ENCODE results near the gene CDC5L. TPM values are rescaled to one million over a fixed set of nuclear protein-coding genes. Genes with fewer than 3 reads are reported as not detected.

CDC5L gene
- total RNA-seq, 1 donor from 2014 or later: 16.5 TPM

GRCh38 chr6:44487002-44487401 is 99.5 kb downstream of the CDC5L start:
- Histone ChIP-seq H3K27me3 (no peaks in the 10 kb centered on the region), H3K4me1 (peaks cover 15% of the 10 kb centered on the region), H3K9me3 (no peaks in the 10 kb centered on the region), H3K4me3 (no peak overlapping the region), H3K36me3 (no peaks in the 10 kb centered on the region), H3K27ac (no peak overlapping the region)
- TF ChIP-seq POLR2AphosphoS5 (IDR thresholded peaks at IDR 0.05; ENCODE audit: insufficient read depth in 1 of 2, low read depth in 1 of 2) (no peak), CTCF (IDR thresholded peaks at IDR 0.05) (no peak), POLR2A (IDR thresholded peaks at IDR 0.05) (no peak)
- DNase-seq (ENCODE audit: extremely low spot score in 2 of 2): no peak
- intact Hi-C loops (cut with DNase I): no loop called here

GRCh38 chr6:44487586-44487985 is 100.1 kb downstream of the CDC5L start:
- no peaks in the 10 kb centered on the region for H3K36me3 ChIP-seq
- TF ChIP-seq POLR2A (IDR thresholded peaks at IDR 0.05) (no peak), POLR2AphosphoS5 (IDR thresholded peaks at IDR 0.05; ENCODE audit: insufficient read depth in 1 of 2, low read depth in 1 of 2) (no peak), CTCF (IDR thresholded peaks at IDR 0.05) (no peak)
- no peaks in the 10 kb centered on the region for H3K27me3 ChIP-seq
- H3K27ac ChIP-seq: no peak overlapping the region
- intact Hi-C loops (cut with DNase I): no loop called here
- H3K4me3 ChIP-seq: no peak overlapping the region
- DNase-seq (ENCODE audit: extremely low spot score in 2 of 2): no peak
- peaks cover 15% of the 10 kb centered on the region for H3K4me1 ChIP-seq
- H3K9me3 ChIP-seq: no peaks in the 10 kb centered on the region

GRCh38 chr6:44489910-44490604 is 102.6 kb downstream of the CDC5L start:
- Histone ChIP-seq H3K27me3 (no peaks in the 10 kb centered on the region), H3K9me3 (no peaks in the 10 kb centered on the region), H3K36me3 (no peaks in the 10 kb centered on the region), H3K4me1 (peaks cover 15% of the 10 kb centered on the region), H3K4me3 (no peak overlapping the region), H3K27ac (peak overlapping the region; percentile 65)
- DNase-seq (ENCODE audit: extremely low spot score in 2 of 2): no peak
- intact Hi-C loops (cut with DNase I): loop anchor here (10.0 kb wide), 1 partner anchor 165 kb away; no protein-coding TSS in a partner anchor
- TF ChIP-seq POLR2A (IDR thresholded peaks at IDR 0.05) (no peak), POLR2AphosphoS5 (IDR thresholded peaks at IDR 0.05; ENCODE audit: insufficient read depth in 1 of 2, low read depth in 1 of 2) (peak in 1 of 2 donors; percentile 91)

GRCh38 chr6:44493132-44493531 is 105.6 kb downstream of the CDC5L start:
- Histone ChIP-seq H3K9me3 (no peaks in the 10 kb centered on the region), H3K4me1 (peaks cover 15% of the 10 kb centered on the region), H3K36me3 (no peaks in the 10 kb centered on the region), H3K27ac (no peak overlapping the region), H3K27me3 (no peaks in the 10 kb centered on the region), H3K4me3 (no peak overlapping the region)
- TF ChIP-seq POLR2A (IDR thresholded peaks at IDR 0.05): no peak
- TF ChIP-seq POLR2AphosphoS5 (IDR thresholded peaks at IDR 0.05; ENCODE audit: insufficient read depth in 1 of 2, low read depth in 1 of 2): no peak
- intact Hi-C loops (cut with DNase I): loop anchor here (10.0 kb wide), 1 partner anchor 162 kb away; no protein-coding TSS in a partner anchor
- DNase-seq (ENCODE audit: extremely low spot score in 2 of 2): no peak

GRCh38 chr6:44493593-44493992 is 106.1 kb downstream of the CDC5L start:
- no peak for TF ChIP-seq POLR2AphosphoS5 (IDR thresholded peaks at IDR 0.05; ENCODE audit: insufficient read depth in 1 of 2, low read depth in 1 of 2)
- no peak for TF ChIP-seq CTCF (IDR thresholded peaks at IDR 0.05)
- TF ChIP-seq POLR2A (IDR thresholded peaks at IDR 0.05): no peak
- no peak for DNase-seq (ENCODE audit: extremely low spot score in 2 of 2)
- no peak overlapping the region for H3K4me3 ChIP-seq
- no peaks in the 10 kb centered on the region for H3K27me3 ChIP-seq
- H3K9me3 ChIP-seq: no peaks in the 10 kb centered on the region
- H3K36me3 ChIP-seq: no peaks in the 10 kb centered on the region
- peaks cover 15% of the 10 kb centered on the region for H3K4me1 ChIP-seq
- intact Hi-C loops (cut with DNase I): loop anchor here (10.0 kb wide), 1 partner anchor 161 kb away; no protein-coding TSS in a partner anchor
- H3K27ac ChIP-seq: no peak overlapping the region

- H3K36me3 ChIP-seq: no peaks in the 10 kb centered on the region
- DNase-seq (ENCODE audit: extremely low spot score in 2 of 2): no peak
- intact Hi-C loops (cut with DNase I): loop anchor here (10.0 kb wide), 1 partner anchor 161 kb away; no protein-coding TSS in a partner anchor
- H3K4me1 ChIP-seq: peaks cover 15% of the 10 kb centered on the region
- TF ChIP-seq POLR2A (IDR thresholded peaks at IDR 0.05) (no peak), CTCF (IDR thresholded peaks at IDR 0.05) (no peak), POLR2AphosphoS5 (IDR thresholded peaks at IDR 0.05; ENCODE audit: insufficient read depth in 1 of 2, low read depth in 1 of 2) (no peak)
- no peak overlapping the region for H3K27ac ChIP-seq
- H3K27me3 ChIP-seq: no peaks in the 10 kb centered on the region
- H3K9me3 ChIP-seq: no peaks in the 10 kb centered on the region
- no peak overlapping the region for H3K4me3 ChIP-seq
Observed at GRCh38 chr6:44494011-44494501, 106.5 kb downstream of the CDC5L start.
